GM12878 (cell line): Measurements from ENCODE around the gene ACOX1. TPM values are rescaled to one million over a fixed set of nuclear protein-coding genes. Genes with fewer than 3 reads are reported as not detected.

Source experiments
- ATF7 ChIP-seq: fragments of 450-650 bp; IDR thresholded peaks from 2 replicates; pipeline ENCODE4 v1.6.1; 2016; ENCODE audit warnings: low read depth, mild to moderate bottlenecking
- BCL11A ChIP-seq: IDR thresholded peaks from 2 replicates; pipeline ENCODE4 v1.6.1; 2011; ENCODE audit warnings: low read depth, low read length
- EED ChIP-seq: sonication (generic); IDR thresholded peaks from 2 replicates; pipeline ENCODE4 v1.6.1; 2016; ENCODE audit warnings: antibody characterized with exemption, low read depth
- ETV6 ChIP-seq, 2 experiments: fragments of 450-650 bp in 1 of 2; IDR thresholded peaks in 1 of 2; conservative IDR thresholded peaks in 1 of 2; 2 replicates each; pipeline ENCODE4 v1.6.1; 2014; ENCODE audit warnings: antibody characterized with exemption in 1 of 2, borderline replicate concordance in 1 of 2, low read depth in 1 of 2, mild to moderate bottlenecking in 1 of 2, moderate library complexity in 1 of 2
- FOXK2 ChIP-seq: fragments of 450-650 bp; IDR thresholded peaks from 2 replicates; pipeline ENCODE4 v1.6.1; 2017; ENCODE audit warnings: mild to moderate bottlenecking, moderate library complexity
- HDGF ChIP-seq: fragments of 450-650 bp; IDR thresholded peaks from 2 replicates; pipeline ENCODE4 v1.6.1; 2016; ENCODE audit warnings: antibody characterized with exemption
- IKZF1 ChIP-seq: fragments of 450-650 bp; conservative IDR thresholded peaks from 2 replicates; pipeline ENCODE4 v1.6.1; 2017; ENCODE audit warnings: antibody characterized with exemption, mild to moderate bottlenecking
- KAT2A ChIP-seq: conservative IDR thresholded peaks from 2 replicates; pipeline ENCODE4 v1.6.1; 2011; ENCODE audit warnings: low read depth, low read length; ENCODE audit not compliant: control insufficient read depth
- SPI1 ChIP-seq: IDR thresholded peaks from 2 replicates; pipeline ENCODE4 v1.6.1; 2011; ENCODE audit warnings: low read depth, mild to moderate bottlenecking, low read length, moderate library complexity, borderline replicate concordance; ENCODE audit not compliant: insufficient read depth
- TAF1 ChIP-seq: IDR thresholded peaks from 2 replicates; pipeline ENCODE4 v1.6.1; 2011; ENCODE audit warnings: mild to moderate bottlenecking, low read depth, low read length, borderline replicate concordance
- polyA plus RNA-seq, 11 experiments: library from polyadenylated mRNA; depleted of rRNA in 4 of 11; unstranded in 6 of 11; stranded (reverse) in 5 of 11; fragments of >200 nt; fragmentation: Nextera tagmentation in 4 of 11; fragmentation: Illumina TruSeq in 1 of 11; extraction: Ambion mirVana in 4 of 11; extraction: Trizol in 1 of 11; gene quantifications; 1 replicate in 1 of 11; 2 replicates in 10 of 11; pipeline versions ENCODE4 v1.2.1 to v1.2.3, GENCODE V29; 2011 to 2016; ENCODE audit warnings: inconsistent platforms in 2 of 11, missing spikeins in 2 of 11, low read depth in 1 of 11
- total RNA-seq, 4 experiments: library from RNA; depleted of rRNA in 3 of 4; stranded (reverse); fragments of >200 nt in 3 of 4; fragmentation: Illumina TruSeq in 1 of 4; extraction: Trizol in 1 of 4; gene quantifications; 2 replicates each; pipeline versions ENCODE4 v1.2.1 to v1.2.3, GENCODE V29; 2013 to 2021
- TF ChIP-seq, protein P1 (sequence below): fragments of 450-650 bp; IDR thresholded peaks from 2 replicates; pipeline ENCODE4 v1.6.1; 2017; ENCODE audit warnings: antibody characterized with exemption, mild to moderate bottlenecking, moderate library complexity
- TF ChIP-seq, protein P2 (sequence below): fragments of 450-650 bp; IDR thresholded peaks from 2 replicates; pipeline ENCODE4 v1.6.1; 2018; ENCODE audit warnings: borderline replicate concordance, mild to moderate bottlenecking; ENCODE audit not compliant: partially characterized antibody
- TF ChIP-seq, protein P3 (sequence below): fragments of 450-650 bp; IDR thresholded peaks from 2 replicates; pipeline ENCODE4 v1.6.1; 2017; ENCODE audit warnings: low read depth, mild to moderate bottlenecking, moderate library complexity
- TF ChIP-seq, protein P4 (sequence below): fragments of 450-650 bp; IDR thresholded peaks from 2 replicates; pipeline ENCODE4 v1.6.1; 2017; ENCODE audit warnings: mild to moderate bottlenecking, moderate library complexity
- TF ChIP-seq, protein P5 (sequence below): IDR thresholded peaks from 2 replicates; pipeline ENCODE4 v1.6.1; 2011; ENCODE audit warnings: mild to moderate bottlenecking, low read depth, low read length, moderate library complexity; ENCODE audit not compliant: insufficient replicate concordance

ACOX1 gene
- total and polyA plus RNA-seq, 10 of the 15 experiments (the other 5 are each of a cell fraction or from before 2014, with no cell fraction given), result 6.5 to 26.2 (median 21.6) TPM

DNA sequence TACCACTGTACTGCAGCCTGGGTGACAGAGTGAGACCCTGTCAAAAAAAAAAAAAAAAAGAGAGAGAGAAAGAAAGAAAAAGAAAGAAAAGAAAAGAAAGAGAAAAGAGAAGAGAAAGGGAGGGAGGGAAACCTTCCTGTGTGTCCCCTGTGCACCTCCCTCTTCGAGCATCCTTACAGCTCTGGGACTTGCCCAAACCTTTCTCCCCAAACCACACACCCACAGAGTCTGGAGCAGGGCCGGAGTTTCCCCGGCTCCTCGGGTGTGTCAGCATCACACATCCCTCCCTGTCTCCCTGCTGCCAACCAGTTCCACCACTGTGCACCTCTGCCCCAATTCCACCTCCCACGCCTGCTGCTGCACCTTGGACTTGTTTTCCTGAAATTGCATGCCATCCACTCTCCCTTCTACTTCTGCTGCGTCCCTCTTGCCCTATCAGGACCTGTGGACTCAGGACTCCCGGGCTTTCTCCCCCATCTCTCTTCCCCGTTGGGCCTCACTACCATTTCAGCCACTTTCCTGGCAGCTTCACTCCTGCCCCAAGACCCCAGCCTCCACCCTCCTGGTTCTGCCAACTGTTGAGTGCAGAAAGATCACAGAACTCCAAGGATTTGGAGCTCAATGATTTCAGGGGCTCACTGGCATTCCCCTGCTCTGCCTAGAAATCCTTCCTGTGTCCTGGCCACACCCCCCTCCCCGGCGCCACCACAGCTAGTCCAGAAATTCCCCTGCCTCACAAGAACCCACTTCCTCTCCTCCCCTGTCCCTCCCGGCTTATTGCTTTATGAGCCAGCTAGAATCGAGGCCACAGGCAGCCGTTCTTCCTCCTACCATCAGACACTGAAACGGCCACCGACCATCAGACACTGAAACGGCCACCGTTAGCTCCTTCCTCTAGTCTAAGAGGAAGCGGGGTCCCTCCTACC lies 18.0 kb upstream of the ACOX1 start (continued):
- TF ChIP-seq, protein P1, sequence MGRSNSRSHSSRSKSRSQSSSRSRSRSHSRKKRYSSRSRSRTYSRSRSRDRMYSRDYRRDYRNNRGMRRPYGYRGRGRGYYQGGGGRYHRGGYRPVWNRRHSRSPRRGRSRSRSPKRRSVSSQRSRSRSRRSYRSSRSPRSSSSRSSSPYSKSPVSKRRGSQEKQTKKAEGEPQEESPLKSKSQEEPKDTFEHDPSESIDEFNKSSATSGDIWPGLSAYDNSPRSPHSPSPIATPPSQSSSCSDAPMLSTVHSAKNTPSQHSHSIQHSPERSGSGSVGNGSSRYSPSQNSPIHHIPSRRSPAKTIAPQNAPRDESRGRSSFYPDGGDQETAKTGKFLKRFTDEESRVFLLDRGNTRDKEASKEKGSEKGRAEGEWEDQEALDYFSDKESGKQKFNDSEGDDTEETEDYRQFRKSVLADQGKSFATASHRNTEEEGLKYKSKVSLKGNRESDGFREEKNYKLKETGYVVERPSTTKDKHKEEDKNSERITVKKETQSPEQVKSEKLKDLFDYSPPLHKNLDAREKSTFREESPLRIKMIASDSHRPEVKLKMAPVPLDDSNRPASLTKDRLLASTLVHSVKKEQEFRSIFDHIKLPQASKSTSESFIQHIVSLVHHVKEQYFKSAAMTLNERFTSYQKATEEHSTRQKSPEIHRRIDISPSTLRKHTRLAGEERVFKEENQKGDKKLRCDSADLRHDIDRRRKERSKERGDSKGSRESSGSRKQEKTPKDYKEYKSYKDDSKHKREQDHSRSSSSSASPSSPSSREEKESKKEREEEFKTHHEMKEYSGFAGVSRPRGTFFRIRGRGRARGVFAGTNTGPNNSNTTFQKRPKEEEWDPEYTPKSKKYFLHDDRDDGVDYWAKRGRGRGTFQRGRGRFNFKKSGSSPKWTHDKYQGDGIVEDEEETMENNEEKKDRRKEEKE, result no peak
- TF ChIP-seq ETV6 (conservative IDR thresholded peaks at IDR 0.05 in 1 of 2, IDR thresholded peaks at IDR 0.05 in 1 of 2; ENCODE audit: borderline replicate concordance in 1 of 2, low read depth in 1 of 2) (no peak), KAT2A (no peak), ATF7 (peak; percentile 44), IKZF1 (peak; percentile 88), TAF1 (peak; percentile 51; the same call in 1 of the 2 replicates), HDGF (peak; percentile 86), EED (peak; percentile 83), BCL11A (no peak), FOXK2 (peak; percentile 29; the same call in 1 of the 2 replicates), SPI1 (peak; percentile 85; the same call in 1 of the 2 replicates)
- TF ChIP-seq, protein P2, sequence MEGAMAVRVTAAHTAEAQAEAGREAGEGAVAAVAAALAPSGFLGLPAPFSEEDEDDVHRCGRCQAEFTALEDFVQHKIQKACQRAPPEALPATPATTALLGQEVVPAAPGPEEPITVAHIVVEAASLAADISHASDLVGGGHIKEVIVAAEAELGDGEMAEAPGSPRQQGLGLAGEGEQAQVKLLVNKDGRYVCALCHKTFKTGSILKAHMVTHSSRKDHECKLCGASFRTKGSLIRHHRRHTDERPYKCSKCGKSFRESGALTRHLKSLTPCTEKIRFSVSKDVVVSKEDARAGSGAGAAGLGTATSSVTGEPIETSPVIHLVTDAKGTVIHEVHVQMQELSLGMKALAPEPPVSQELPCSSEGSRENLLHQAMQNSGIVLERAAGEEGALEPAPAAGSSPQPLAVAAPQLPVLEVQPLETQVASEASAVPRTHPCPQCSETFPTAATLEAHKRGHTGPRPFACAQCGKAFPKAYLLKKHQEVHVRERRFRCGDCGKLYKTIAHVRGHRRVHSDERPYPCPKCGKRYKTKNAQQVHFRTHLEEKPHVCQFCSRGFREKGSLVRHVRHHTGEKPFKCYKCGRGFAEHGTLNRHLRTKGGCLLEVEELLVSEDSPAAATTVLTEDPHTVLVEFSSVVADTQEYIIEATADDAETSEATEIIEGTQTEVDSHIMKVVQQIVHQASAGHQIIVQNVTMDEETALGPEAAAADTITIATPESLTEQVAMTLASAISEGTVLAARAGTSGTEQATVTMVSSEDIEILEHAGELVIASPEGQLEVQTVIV, result no peak
- TF ChIP-seq, protein P3, sequence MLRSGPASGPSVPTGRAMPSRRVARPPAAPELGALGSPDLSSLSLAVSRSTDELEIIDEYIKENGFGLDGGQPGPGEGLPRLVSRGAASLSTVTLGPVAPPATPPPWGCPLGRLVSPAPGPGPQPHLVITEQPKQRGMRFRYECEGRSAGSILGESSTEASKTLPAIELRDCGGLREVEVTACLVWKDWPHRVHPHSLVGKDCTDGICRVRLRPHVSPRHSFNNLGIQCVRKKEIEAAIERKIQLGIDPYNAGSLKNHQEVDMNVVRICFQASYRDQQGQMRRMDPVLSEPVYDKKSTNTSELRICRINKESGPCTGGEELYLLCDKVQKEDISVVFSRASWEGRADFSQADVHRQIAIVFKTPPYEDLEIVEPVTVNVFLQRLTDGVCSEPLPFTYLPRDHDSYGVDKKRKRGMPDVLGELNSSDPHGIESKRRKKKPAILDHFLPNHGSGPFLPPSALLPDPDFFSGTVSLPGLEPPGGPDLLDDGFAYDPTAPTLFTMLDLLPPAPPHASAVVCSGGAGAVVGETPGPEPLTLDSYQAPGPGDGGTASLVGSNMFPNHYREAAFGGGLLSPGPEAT, result peak; percentile 85
- TF ChIP-seq, protein P4, sequence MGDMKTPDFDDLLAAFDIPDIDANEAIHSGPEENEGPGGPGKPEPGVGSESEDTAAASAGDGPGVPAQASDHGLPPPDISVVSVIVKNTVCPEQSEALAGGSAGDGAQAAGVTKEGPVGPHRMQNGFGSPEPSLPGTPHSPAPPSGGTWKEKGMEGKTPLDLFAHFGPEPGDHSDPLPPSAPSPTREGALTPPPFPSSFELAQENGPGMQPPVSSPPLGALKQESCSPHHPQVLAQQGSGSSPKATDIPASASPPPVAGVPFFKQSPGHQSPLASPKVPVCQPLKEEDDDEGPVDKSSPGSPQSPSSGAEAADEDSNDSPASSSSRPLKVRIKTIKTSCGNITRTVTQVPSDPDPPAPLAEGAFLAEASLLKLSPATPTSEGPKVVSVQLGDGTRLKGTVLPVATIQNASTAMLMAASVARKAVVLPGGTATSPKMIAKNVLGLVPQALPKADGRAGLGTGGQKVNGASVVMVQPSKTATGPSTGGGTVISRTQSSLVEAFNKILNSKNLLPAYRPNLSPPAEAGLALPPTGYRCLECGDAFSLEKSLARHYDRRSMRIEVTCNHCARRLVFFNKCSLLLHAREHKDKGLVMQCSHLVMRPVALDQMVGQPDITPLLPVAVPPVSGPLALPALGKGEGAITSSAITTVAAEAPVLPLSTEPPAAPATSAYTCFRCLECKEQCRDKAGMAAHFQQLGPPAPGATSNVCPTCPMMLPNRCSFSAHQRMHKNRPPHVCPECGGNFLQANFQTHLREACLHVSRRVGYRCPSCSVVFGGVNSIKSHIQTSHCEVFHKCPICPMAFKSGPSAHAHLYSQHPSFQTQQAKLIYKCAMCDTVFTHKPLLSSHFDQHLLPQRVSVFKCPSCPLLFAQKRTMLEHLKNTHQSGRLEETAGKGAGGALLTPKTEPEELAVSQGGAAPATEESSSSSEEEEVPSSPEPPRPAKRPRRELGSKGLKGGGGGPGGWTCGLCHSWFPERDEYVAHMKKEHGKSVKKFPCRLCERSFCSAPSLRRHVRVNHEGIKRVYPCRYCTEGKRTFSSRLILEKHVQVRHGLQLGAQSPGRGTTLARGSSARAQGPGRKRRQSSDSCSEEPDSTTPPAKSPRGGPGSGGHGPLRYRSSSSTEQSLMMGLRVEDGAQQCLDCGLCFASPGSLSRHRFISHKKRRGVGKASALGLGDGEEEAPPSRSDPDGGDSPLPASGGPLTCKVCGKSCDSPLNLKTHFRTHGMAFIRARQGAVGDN, result peak; percentile 21; the same call in 1 of the 2 replicates
- TF ChIP-seq, protein P5, sequence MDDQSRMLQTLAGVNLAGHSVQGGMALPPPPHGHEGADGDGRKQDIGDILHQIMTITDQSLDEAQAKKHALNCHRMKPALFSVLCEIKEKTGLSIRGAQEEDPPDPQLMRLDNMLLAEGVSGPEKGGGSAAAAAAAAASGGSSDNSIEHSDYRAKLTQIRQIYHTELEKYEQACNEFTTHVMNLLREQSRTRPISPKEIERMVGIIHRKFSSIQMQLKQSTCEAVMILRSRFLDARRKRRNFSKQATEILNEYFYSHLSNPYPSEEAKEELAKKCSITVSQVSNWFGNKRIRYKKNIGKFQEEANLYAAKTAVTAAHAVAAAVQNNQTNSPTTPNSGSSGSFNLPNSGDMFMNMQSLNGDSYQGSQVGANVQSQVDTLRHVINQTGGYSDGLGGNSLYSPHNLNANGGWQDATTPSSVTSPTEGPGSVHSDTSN, result no peak
